Spleen (tissue), 13 donors: Measurements from ENCODE around the gene DNAJC2. TPM values are rescaled to one million over a fixed set of nuclear protein-coding genes. Genes with fewer than 3 reads are reported as not detected.

Source experiments
- DNase-seq: peaks from one replicate; pipeline ENCODE4 v3.0.0-alpha.2; 2020
- H3K27ac ChIP-seq, 8 donors: fragments of 200-600 bp; sonication (generic) in 7 of 8; 1 replicate in 4 of 8; 2 replicates in 4 of 8; pipeline versions ENCODE4 v1.5.0 to v1.8.0; 2016 to 2021; ENCODE audit warnings: inconsistent platforms in 4 of 8, mild to moderate bottlenecking in 4 of 8, moderate library complexity in 1 of 8
- H3K27me3 ChIP-seq, 7 donors: fragments of 200-600 bp; sonication (generic) in 6 of 7; replicated peaks in 1 of 7; 1 replicate in 4 of 7; 2 replicates in 3 of 7; pipeline versions ENCODE4 v1.5.0 to v1.8.0; 2016 to 2021; ENCODE audit warnings: inconsistent platforms in 3 of 7, mild to moderate bottlenecking in 1 of 7
- H3K36me3 ChIP-seq, 6 donors: fragments of 200-600 bp; sonication (generic) in 5 of 6; 1 replicate in 4 of 6; 2 replicates in 2 of 6; pipeline versions ENCODE4 v1.5.0 to v1.8.0; 2016 to 2021; ENCODE audit warnings: inconsistent platforms in 2 of 6
- H3K4me1 ChIP-seq, 6 donors: fragments of 200-600 bp; sonication (generic) in 5 of 6; 1 replicate in 3 of 6; 2 replicates in 3 of 6; pipeline versions ENCODE4 v1.5.0 to v1.8.0; 2016 to 2021; ENCODE audit warnings: inconsistent platforms in 3 of 6
- H3K4me3 ChIP-seq, 8 donors: fragments of 200-600 bp; sonication (generic) in 7 of 8; 1 replicate in 4 of 8; 2 replicates in 4 of 8; pipeline versions ENCODE4 v1.5.0 to v1.8.0; 2016 to 2021; ENCODE audit warnings: inconsistent platforms in 4 of 8, mild to moderate bottlenecking in 4 of 8, moderate library complexity in 2 of 8
- H3K9me3 ChIP-seq, 8 donors: fragments of 200-600 bp; sonication (generic) in 7 of 8; 1 replicate in 4 of 8; 2 replicates in 4 of 8; pipeline versions ENCODE4 v1.5.0 to v1.8.0; 2016 to 2021; ENCODE audit warnings: inconsistent platforms in 4 of 8
- CTCF ChIP-seq, 11 experiments: fragments of 200-600 bp in 7 of 11; fragments of 450-650 bp in 4 of 11; sonication (generic) in 4 of 11; IDR thresholded peaks in 8 of 11; conservative IDR thresholded peaks in 3 of 11; 1 replicate in 7 of 11; 2 replicates in 4 of 11; pipeline versions ENCODE4 v1.4.0 to v1.8.0; 2016 to 2021; ENCODE audit warnings: antibody characterized with exemption in 11 of 11, inconsistent platforms in 4 of 11, mild to moderate bottlenecking in 1 of 11
- POLR2A ChIP-seq, 3 donors: fragments of 450-650 bp; IDR thresholded peaks; one replicate each; pipeline ENCODE4 v1.5.1; 2017; ENCODE audit warnings: antibody characterized with exemption in 3 of 3, mild to moderate bottlenecking in 1 of 3
- POLR2AphosphoS5 ChIP-seq, 3 donors: sonication (generic); formaldehyde crosslinking; IDR thresholded peaks; one replicate each; pipeline ENCODE4 v1.5.1; 2017; ENCODE audit warnings: antibody characterized with exemption in 3 of 3
- WGBS, 5 donors: extraction: QIAGEN DNeasy Blood & Tissue Kit in 3 of 5; methylation state at CpG; one replicate each; pipeline versions ENCODE4 v1.1.5 to v1.1.7; 2013 to 2018; 5-methylcytosine and 5-hydroxymethylcytosine counted together
- intact Hi-C: fragments of 100-400 bp; cut with DNase I; formaldehyde crosslinking; loops from one replicate; pipeline ENCODE4 v1.15.0; 2023; ENCODE audit warnings: low total_unique reads
- long read RNA-seq, 2 donors: transcript quantifications; one replicate each; lab custom pipeline, GENCODE V29; 2026
- polyA plus RNA-seq, 3 donors: library from polyadenylated mRNA; stranded (reverse); fragments of 200-250 nt; gene quantifications; one replicate each; pipeline ENCODE4 v1.2.1, GENCODE V29; 2013
- total RNA-seq, 7 donors: library from RNA; depleted of rRNA in 3 of 7; stranded (reverse); fragments of >200 nt in 3 of 7; fragmentation: NEBNext Ultra II Directional in 4 of 7; extraction: Animal tissue kit (Norgen Biotek cat#: 25700) in 4 of 7; gene quantifications; one replicate each; pipeline versions ENCODE4 v1.1.0 to v1.2.1, GENCODE V29; 2016 to 2021
- donor health status: healthy with polysubstance abuse.
- donor health status: DM: no; HTN: no; CAD: no; lungs with moderate emphysema.
- donor health status: DM: no; HTN: no; CAD: no.
- donor health status: Bipolar disorder and iron deficiency.
- donor health status: healthy.
- donor health status: DM: no; HTN: no; CAD: no.
- donor health status: DM: yes; HTN: yes; CAD: no.

DNAJC2 gene
- 10 to 100 TPM; 17.3 to 31.2 (median 23.9) TPM for total RNA-seq
- 10 to 100 TPM; 20.4 to 31.7 (median 25.2) TPM for polyA plus RNA-seq
- long read RNA-seq, donor 1, partial matches to known transcripts = 0 of 4 reads
- long read RNA-seq, donor 1, other reads (novel, unspliced or antisense) = 0 of 4 reads
- long read RNA-seq, donor 2, partial matches to known transcripts = 0 of 1 reads
- long read RNA-seq, donor 2, other reads (novel, unspliced or antisense) = 0 of 1 reads

- Histone ChIP-seq H3K36me3 (peaks cover 0 to 28% (median 18%) of the 10 kb centered on the region in 6 donors), H3K27me3 (no peaks in the 10 kb centered on the region), H3K4me1 (peaks cover 23 to 94% (median 76%) of the 10 kb centered on the region in 6 donors), H3K9me3 (no peaks in the 10 kb centered on the region), H3K27ac (peak within 1 kb of the TSS; percentile 74 to 94 (median 86)), H3K4me3 (peak within 1 kb of the TSS; percentile 79 to 99 (median 90))
- DNase-seq = peak; percentile 94
- 8 to 11% (median 9%) methylated on average over 31 to 43 of the region's 43 CpGs for WGBS, 5 donors
- intact Hi-C loops = no loop called here
- no peak for TF ChIP-seq CTCF (IDR thresholded peaks at IDR 0.05 in 8 of 11, conservative IDR thresholded peaks at IDR 0.05 in 3 of 11)
- TF ChIP-seq POLR2AphosphoS5 (IDR thresholded peaks at IDR 0.05) = peak; percentile 87 to 93 (median 89)
These were observed at the start of gene DNAJC2 for GRCh38 chr7:103344453-103345149. TSS of gene DNAJC2 (minus strand) at chr7:103344767. CDS start at chr7:103344622, 145 bp downstream.

- Histone ChIP-seq H3K27me3 (no peaks in the 10 kb centered on the region), H3K27ac (no peak overlapping the region), H3K36me3 (no peaks in the 10 kb centered on the region), H3K4me3 (no peak overlapping the region), H3K9me3 (no peaks in the 10 kb centered on the region), H3K4me1 (no peaks in the 10 kb centered on the region)
- WGBS, 5 donors = 87 to 96% (median 93%) methylated on average over 2 of the region's 2 CpGs
- intact Hi-C loops = no loop called here
- no peak for TF ChIP-seq POLR2AphosphoS5 (IDR thresholded peaks at IDR 0.05)
- no peak for TF ChIP-seq POLR2A (IDR thresholded peaks at IDR 0.05)
- TF ChIP-seq CTCF (IDR thresholded peaks at IDR 0.05 in 8 of 11, conservative IDR thresholded peaks at IDR 0.05 in 3 of 11) = no peak
- DNase-seq = no peak
These were observed 47.4 kb upstream of the DNAJC2 start for GRCh38 chr7:103391976-103392375.

- H3K9me3 ChIP-seq = no peaks in the 10 kb centered on the region
- H3K4me1 ChIP-seq = no peaks in the 10 kb centered on the region
- H3K36me3 ChIP-seq = no peaks in the 10 kb centered on the region
- no peak overlapping the region for H3K4me3 ChIP-seq
- intact Hi-C loops = no loop called here
- no peak for DNase-seq
- no peak overlapping the region for H3K27ac ChIP-seq
- 93 to 95% (median 93%) methylated on average over 5 of the region's 5 CpGs for WGBS, 5 donors
- no peaks in the 10 kb centered on the region for H3K27me3 ChIP-seq
- TF ChIP-seq POLR2AphosphoS5 (IDR thresholded peaks at IDR 0.05) (no peak), POLR2A (IDR thresholded peaks at IDR 0.05) (no peak), CTCF (IDR thresholded peaks at IDR 0.05 in 8 of 11, conservative IDR thresholded peaks at IDR 0.05 in 3 of 11) (no peak)
These were observed 46.6 kb upstream of the DNAJC2 start for GRCh38 chr7:103391150-103391549.

GRCh38 chr7:103389263-103389662, 44.7 kb upstream of the DNAJC2 start:
- H3K4me1 ChIP-seq = no peaks in the 10 kb centered on the region
- H3K36me3 ChIP-seq = no peaks in the 10 kb centered on the region
- H3K9me3 ChIP-seq = no peaks in the 10 kb centered on the region
- intact Hi-C loops = no loop called here
- 79 to 92% (median 83%) methylated on average over 3 of the region's 3 CpGs for WGBS, 5 donors
- TF ChIP-seq POLR2A (IDR thresholded peaks at IDR 0.05) = no peak
- no peak for TF ChIP-seq CTCF (IDR thresholded peaks at IDR 0.05 in 8 of 11, conservative IDR thresholded peaks at IDR 0.05 in 3 of 11)
- no peak for TF ChIP-seq POLR2AphosphoS5 (IDR thresholded peaks at IDR 0.05)
- no peak overlapping the region for H3K4me3 ChIP-seq
- DNase-seq = no peak
- H3K27ac ChIP-seq = no peak overlapping the region
- no peaks in the 10 kb centered on the region for H3K27me3 ChIP-seq
